Liver (tissue), 9 donors: Measurements from ENCODE around the gene PRPSAP2. TPM values are rescaled to one million over a fixed set of nuclear protein-coding genes. Genes with fewer than 3 reads are reported as not detected.

ENCODE experiments used
- DNase-seq: peaks from one replicate; pipeline ENCODE4 v3.0.0-alpha.2; 2017; ENCODE audit warnings: low spot score
- H3K27ac ChIP-seq, 2 donors: one replicate each; pipeline ENCODE4 v1.7.0; 2013; ENCODE audit warnings: inconsistent platforms in 2 of 2, low read length in 2 of 2, control low read depth in 1 of 2, low read depth in 1 of 2, mild to moderate bottlenecking in 1 of 2
- H3K27me3 ChIP-seq, 4 donors: one replicate each; pipeline versions ENCODE4 v1.6.1 to v1.7.0; 2013; ENCODE audit warnings: low read length in 3 of 4, inconsistent platforms in 1 of 4, mild to moderate bottlenecking in 1 of 4, moderate library complexity in 1 of 4; ENCODE audit not compliant: control insufficient read depth in 4 of 4, insufficient read depth in 4 of 4
- H3K36me3 ChIP-seq, 4 donors: one replicate each; pipeline versions ENCODE4 v1.6.1 to v1.7.0; 2013; ENCODE audit warnings: low read length in 3 of 4, mild to moderate bottlenecking in 3 of 4, low read depth in 1 of 4, moderate library complexity in 1 of 4; ENCODE audit not compliant: control insufficient read depth in 4 of 4, insufficient read depth in 3 of 4
- H3K4me1 ChIP-seq, 4 donors: one replicate each; pipeline versions ENCODE4 v1.6.1 to v1.7.0; 2013; ENCODE audit warnings: low read length in 3 of 4, mild to moderate bottlenecking in 3 of 4, moderate library complexity in 1 of 4; ENCODE audit not compliant: control insufficient read depth in 4 of 4, insufficient read depth in 4 of 4
- H3K4me3 ChIP-seq, 3 donors: one replicate each; pipeline versions ENCODE4 v1.6.1 to v1.7.0; 2013; ENCODE audit warnings: low read length in 3 of 3, control low read depth in 1 of 3, low read depth in 1 of 3, mild to moderate bottlenecking in 1 of 3
- H3K9ac ChIP-seq, 2 donors: one replicate each; pipeline ENCODE4 v1.7.0; 2013; ENCODE audit warnings: low read length in 2 of 2, mild to moderate bottlenecking in 2 of 2, moderate library complexity in 2 of 2, control low read depth in 1 of 2, low read depth in 1 of 2
- H3K9me3 ChIP-seq, 4 donors: one replicate each; pipeline versions ENCODE4 v1.6.1 to v1.7.0; 2013; ENCODE audit warnings: low read length in 3 of 4; ENCODE audit not compliant: control insufficient read depth in 4 of 4
- ATF3 ChIP-seq: IDR thresholded peaks from 2 replicates; pipeline ENCODE4 v1.6.1; 2016; ENCODE audit warnings: antibody characterized with exemption
- CTCF ChIP-seq: fragments of 150-350 bp; IDR thresholded peaks from 2 replicates; pipeline ENCODE4 v1.5.1; 2017; ENCODE audit warnings: improper control_type of control experiment, low read depth, low read length; ENCODE audit not compliant: missing input control
- FOXA2 ChIP-seq: IDR thresholded peaks from 2 replicates; pipeline ENCODE4 v1.6.1; 2016; ENCODE audit warnings: antibody characterized with exemption
- GABPA ChIP-seq, 2 donors: IDR thresholded peaks in 1 of 2; conservative IDR thresholded peaks in 1 of 2; 2 replicates each; pipeline ENCODE4 v1.6.1; 2016; ENCODE audit warnings: antibody characterized with exemption in 2 of 2, mild to moderate bottlenecking in 1 of 2, moderate library complexity in 1 of 2
- HNF4A ChIP-seq, 2 donors: conservative IDR thresholded peaks; 2 replicates each; pipeline ENCODE4 v1.6.1; 2016; ENCODE audit warnings: antibody characterized with exemption in 2 of 2, mild to moderate bottlenecking in 2 of 2
- HNF4G ChIP-seq: IDR thresholded peaks from 2 replicates; pipeline ENCODE4 v1.6.1; 2016; ENCODE audit warnings: antibody characterized with exemption
- JUND ChIP-seq, 2 donors: IDR thresholded peaks; 2 replicates each; pipeline ENCODE4 v1.6.1; 2016; ENCODE audit warnings: antibody characterized with exemption in 2 of 2
- MAX ChIP-seq: IDR thresholded peaks from 2 replicates; pipeline ENCODE4 v1.6.1; 2016; ENCODE audit warnings: antibody characterized with exemption
- NR2F2 ChIP-seq: IDR thresholded peaks from 2 replicates; pipeline ENCODE4 v1.6.1; 2016; ENCODE audit warnings: antibody characterized with exemption
- RAD21 ChIP-seq, 2 donors: IDR thresholded peaks; 2 replicates each; pipeline ENCODE4 v1.6.1; 2016; ENCODE audit warnings: antibody characterized with exemption in 2 of 2, mild to moderate bottlenecking in 2 of 2
- RXRA ChIP-seq, 2 donors: IDR thresholded peaks; 2 replicates each; pipeline ENCODE4 v1.6.1; 2017 to 2018; ENCODE audit warnings: antibody characterized with exemption in 2 of 2, mild to moderate bottlenecking in 1 of 2
- YY1 ChIP-seq: IDR thresholded peaks from 2 replicates; pipeline ENCODE4 v1.6.1; 2016; ENCODE audit warnings: antibody characterized with exemption, mild to moderate bottlenecking
- ZBTB33 ChIP-seq: IDR thresholded peaks from 2 replicates; pipeline ENCODE4 v1.6.1; 2016; ENCODE audit warnings: antibody characterized with exemption
- WGBS: extraction: QIAGEN DNeasy Blood & Tissue Kit; methylation state at CpG from one replicate; pipeline ENCODE4 v1.1.7; 2013; 5-methylcytosine and 5-hydroxymethylcytosine counted together
- polyA plus RNA-seq, 2 donors: library from polyadenylated mRNA; stranded (reverse) in 1 of 2; unstranded in 1 of 2; fragments of 200-250 nt in 1 of 2; fragments of >200 nt in 1 of 2; fragmentation: Nextera tagmentation in 1 of 2; extraction: Ambion mirVana in 1 of 2; gene quantifications; one replicate each; pipeline versions ENCODE4 v1.2.1 to v1.2.3, GENCODE V29; 2013 to 2015
- total RNA-seq, 2 donors: library from RNA; depleted of rRNA; stranded (reverse); fragments of >200 nt; gene quantifications; one replicate each; pipeline ENCODE4 v1.2.3, GENCODE V29; 2014
- donor health status: healthy.
- donor health status: healthy.
- donor health status: healthy.
- donor health status: healthy.
- donor health status: healthy.

The PRPSAP2 gene
- total and polyA plus RNA-seq, 4 donors: 10.2 to 31.4 (median 16.7) TPM

GRCh38 chr17:18976201-18976600 lies 118.3 kb downstream of the PRPSAP2 start:
- H3K27me3 ChIP-seq: no peaks in the 10 kb centered on the region
- H3K9ac ChIP-seq: no peak overlapping the region
- TF ChIP-seq NR2F2 (no peak), JUND (IDR thresholded peaks at IDR 0.05) (no peak)
- peaks cover 0 to 10% (median 5%) of the 10 kb centered on the region in 4 donors for H3K36me3 ChIP-seq
- H3K4me1 ChIP-seq: peaks cover 1 to 23% (median 10%) of the 10 kb centered on the region in 4 donors
- H3K9me3 ChIP-seq: no peaks in the 10 kb centered on the region
- no peak overlapping the region for H3K27ac ChIP-seq
- DNase-seq: no peak
- no peak overlapping the region for H3K4me3 ChIP-seq
- WGBS: 55% methylated on average over 4 of the region's 4 CpGs

GRCh38 chr17:18977021-18977420 lies 119.1 kb downstream of the PRPSAP2 start:
- Histone ChIP-seq H3K9me3 (no peaks in the 10 kb centered on the region), H3K4me1 (peaks cover 4 to 31% (median 15%) of the 10 kb centered on the region in 4 donors), H3K27me3 (no peaks in the 10 kb centered on the region), H3K27ac (no peak overlapping the region), H3K36me3 (peaks cover 0 to 10% (median 4%) of the 10 kb centered on the region in 4 donors), H3K9ac (no peak overlapping the region), H3K4me3 (no peak overlapping the region)
- TF ChIP-seq ATF3: no peak
- no peak for TF ChIP-seq GABPA (IDR thresholded peaks at IDR 0.05 in 1 of 2, conservative IDR thresholded peaks at IDR 0.05 in 1 of 2)
- TF ChIP-seq NR2F2: no peak
- no peak for TF ChIP-seq JUND (IDR thresholded peaks at IDR 0.05)
- TF ChIP-seq MAX: no peak
- 83% methylated on average over 4 of the region's 4 CpGs for WGBS
- no peak for DNase-seq

- no peak for DNase-seq
- peaks cover 0 to 10% (median 2%) of the 10 kb centered on the region in 4 donors for H3K36me3 ChIP-seq
- TF ChIP-seq HNF4A (conservative IDR thresholded peaks at IDR 0.05) (no peak), ATF3 (no peak), GABPA (IDR thresholded peaks at IDR 0.05 in 1 of 2, conservative IDR thresholded peaks at IDR 0.05 in 1 of 2) (no peak), NR2F2 (no peak), RAD21 (IDR thresholded peaks at IDR 0.05) (no peak), JUND (IDR thresholded peaks at IDR 0.05) (no peak), YY1 (no peak), MAX (no peak), HNF4G (no peak), RXRA (IDR thresholded peaks at IDR 0.05) (no peak), FOXA2 (no peak), CTCF (no peak), ZBTB33 (no peak)
Measured at GRCh38 chr17:18977646-18978045, 119.7 kb downstream of the PRPSAP2 start.

More at GRCh38 chr17:18977646-18978045, 119.7 kb downstream of the PRPSAP2 start:
- Histone ChIP-seq H3K27ac (no peak overlapping the region), H3K4me3 (no peak overlapping the region), H3K9me3 (no peaks in the 10 kb centered on the region), H3K9ac (no peak overlapping the region), H3K4me1 (peaks cover 7 to 38% (median 19%) of the 10 kb centered on the region in 4 donors), H3K27me3 (no peaks in the 10 kb centered on the region)
- 91% methylated on average over 19 of the region's 19 CpGs for WGBS
